Transverse colon (tissue), 4 donors: ENCODE measurements around the gene VAV2.

ENCODE experiments used
- POLR2A ChIP-seq: fragments of 450-650 bp; IDR thresholded peaks from one replicate; pipeline ENCODE4 v1.6.1; 2016; ENCODE audit warnings: antibody characterized with exemption, mild to moderate bottlenecking, moderate library complexity
- POLR2AphosphoS5 ChIP-seq, 3 donors: sonication (generic); formaldehyde crosslinking; IDR thresholded peaks; one replicate each; pipeline ENCODE4 v1.6.1; 2016; ENCODE audit warnings: antibody characterized with exemption in 3 of 3
- TF ChIP-seq, protein P1 (sequence below), 5 experiments: fragments of 200-600 bp in 3 of 5; fragments of 450-650 bp in 2 of 5; sonication (generic) in 3 of 5; IDR thresholded peaks; 1 replicate in 2 of 5; 2 replicates in 3 of 5; pipeline ENCODE4 v1.5.1; 2016 to 2017; ENCODE audit warnings: antibody characterized with exemption in 5 of 5, inconsistent platforms in 3 of 5, mild to moderate bottlenecking in 2 of 5, moderate library complexity in 1 of 5

- TF ChIP-seq, protein P1, sequence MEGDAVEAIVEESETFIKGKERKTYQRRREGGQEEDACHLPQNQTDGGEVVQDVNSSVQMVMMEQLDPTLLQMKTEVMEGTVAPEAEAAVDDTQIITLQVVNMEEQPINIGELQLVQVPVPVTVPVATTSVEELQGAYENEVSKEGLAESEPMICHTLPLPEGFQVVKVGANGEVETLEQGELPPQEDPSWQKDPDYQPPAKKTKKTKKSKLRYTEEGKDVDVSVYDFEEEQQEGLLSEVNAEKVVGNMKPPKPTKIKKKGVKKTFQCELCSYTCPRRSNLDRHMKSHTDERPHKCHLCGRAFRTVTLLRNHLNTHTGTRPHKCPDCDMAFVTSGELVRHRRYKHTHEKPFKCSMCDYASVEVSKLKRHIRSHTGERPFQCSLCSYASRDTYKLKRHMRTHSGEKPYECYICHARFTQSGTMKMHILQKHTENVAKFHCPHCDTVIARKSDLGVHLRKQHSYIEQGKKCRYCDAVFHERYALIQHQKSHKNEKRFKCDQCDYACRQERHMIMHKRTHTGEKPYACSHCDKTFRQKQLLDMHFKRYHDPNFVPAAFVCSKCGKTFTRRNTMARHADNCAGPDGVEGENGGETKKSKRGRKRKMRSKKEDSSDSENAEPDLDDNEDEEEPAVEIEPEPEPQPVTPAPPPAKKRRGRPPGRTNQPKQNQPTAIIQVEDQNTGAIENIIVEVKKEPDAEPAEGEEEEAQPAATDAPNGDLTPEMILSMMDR (IDR thresholded peaks at IDR 0.05), result no peak
- TF ChIP-seq POLR2A (no peak), POLR2AphosphoS5 (IDR thresholded peaks at IDR 0.05) (no peak)
Observed at GRCh38 chr9:134028575-134029247, 36.6 kb upstream of the VAV2 start.
